SK-N-SH treated with all-trans-retinoic acid at 6 μM for 48 hours (cell line): Measurements from ENCODE around the gene SEMA5B.

ENCODE experiments used
- ATAC-seq: fragments of 200-7000 bp; cut with Tn5 transposase; 3 replicates; pipeline ENCODE4 v1.9.1; 2020; ENCODE audit warnings: mild to moderate bottlenecking, moderate library complexity
- BACH2 ChIP-seq: fragments of 250-450 bp; sonication (Bioruptor Pico); IDR thresholded peaks from 2 replicates; pipeline ENCODE4 v1.9.0; 2021; ENCODE audit warnings: mild to moderate bottlenecking, borderline replicate concordance
- CREB5 ChIP-seq: fragments of 250-450 bp; sonication (Bioruptor Pico); IDR thresholded peaks from 2 replicates; pipeline ENCODE4 v1.5.1; 2020; ENCODE audit warnings: low read depth, mild to moderate bottlenecking, moderate library complexity
- CSDC2 ChIP-seq: fragments of 250-450 bp; sonication (Bioruptor Pico); IDR thresholded peaks from 2 replicates; pipeline ENCODE4 v1.5.0; 2020; ENCODE audit warnings: mild to moderate bottlenecking, moderate library complexity
- ESRRG ChIP-seq: fragments of 250-450 bp; sonication (Bioruptor Pico); IDR thresholded peaks from 2 replicates; pipeline ENCODE4 v1.6.1; 2021; ENCODE audit warnings: mild to moderate bottlenecking
- GLIS3 ChIP-seq: fragments of 250-450 bp; sonication (Bioruptor Pico); IDR thresholded peaks from 2 replicates; pipeline ENCODE4 v1.5.0; 2020; ENCODE audit warnings: mild to moderate bottlenecking, moderate library complexity
- ISL1 ChIP-seq: fragments of 250-450 bp; sonication (Bioruptor Pico); IDR thresholded peaks from 2 replicates; pipeline ENCODE4 v2.1.2; 2022; ENCODE audit warnings: mild to moderate bottlenecking, moderate library complexity
- OSR1 ChIP-seq: fragments of 250-450 bp; sonication (Bioruptor Pico); IDR thresholded peaks from 2 replicates; pipeline ENCODE4 v1.8.0; 2022; ENCODE audit warnings: moderate library complexity, mild to moderate bottlenecking, inconsistent platforms
- PPARA ChIP-seq: fragments of 250-450 bp; sonication (Bioruptor Pico); IDR thresholded peaks from 2 replicates; pipeline ENCODE4 v1.5.0; 2020; ENCODE audit warnings: mild to moderate bottlenecking, borderline replicate concordance
- RARB ChIP-seq: fragments of 250-450 bp; sonication (Bioruptor Pico); IDR thresholded peaks from 2 replicates; pipeline ENCODE4 v1.8.0; 2021; ENCODE audit warnings: mild to moderate bottlenecking, moderate library complexity
- SNAI2 ChIP-seq: fragments of 250-450 bp; sonication (Bioruptor Pico); IDR thresholded peaks from 2 replicates; pipeline ENCODE4 v1.5.0; 2020; ENCODE audit warnings: mild to moderate bottlenecking, moderate library complexity
- TCF4 ChIP-seq: fragments of 250-450 bp; sonication (Bioruptor Pico); IDR thresholded peaks from 2 replicates; pipeline ENCODE4 v1.8.0; 2021; ENCODE audit warnings: mild to moderate bottlenecking, moderate library complexity, borderline replicate concordance
- TOX ChIP-seq: fragments of 250-450 bp; sonication (Bioruptor Pico); IDR thresholded peaks from 2 replicates; pipeline ENCODE4 v1.8.0; 2021; ENCODE audit warnings: mild to moderate bottlenecking, moderate library complexity, borderline replicate concordance
- ZC3H10 ChIP-seq: fragments of 250-450 bp; sonication (Bioruptor Pico); IDR thresholded peaks from 2 replicates; pipeline ENCODE4 v1.5.1; 2021; ENCODE audit warnings: mild to moderate bottlenecking, moderate library complexity
- ZFP3 ChIP-seq: fragments of 250-450 bp; sonication (Bioruptor Pico); IDR thresholded peaks from 2 replicates; pipeline ENCODE4 v1.5.0; 2020; ENCODE audit warnings: mild to moderate bottlenecking, moderate library complexity
- ZFP30 ChIP-seq: fragments of 450-650 bp; formaldehyde crosslinking; IDR thresholded peaks from 2 replicates; pipeline ENCODE4 v1.5.0; 2022; ENCODE audit warnings: mild to moderate bottlenecking, moderate library complexity
- ZNF8 ChIP-seq: fragments of 450-650 bp; formaldehyde crosslinking; IDR thresholded peaks from 2 replicates; pipeline ENCODE4 v1.5.0; 2020; ENCODE audit warnings: mild to moderate bottlenecking, moderate library complexity
- TF ChIP-seq, protein P1 (sequence below): fragments of 250-450 bp; sonication (Bioruptor Pico); IDR thresholded peaks from 2 replicates; pipeline ENCODE4 v1.5.1; 2021; ENCODE audit warnings: mild to moderate bottlenecking, moderate library complexity
- TF ChIP-seq, protein P2 (sequence below): fragments of 250-450 bp; sonication (Bioruptor Pico); IDR thresholded peaks from 2 replicates; pipeline ENCODE4 v1.8.0; 2021; ENCODE audit warnings: low read depth, mild to moderate bottlenecking, moderate library complexity, borderline replicate concordance

The SEMA5B gene

DNA sequence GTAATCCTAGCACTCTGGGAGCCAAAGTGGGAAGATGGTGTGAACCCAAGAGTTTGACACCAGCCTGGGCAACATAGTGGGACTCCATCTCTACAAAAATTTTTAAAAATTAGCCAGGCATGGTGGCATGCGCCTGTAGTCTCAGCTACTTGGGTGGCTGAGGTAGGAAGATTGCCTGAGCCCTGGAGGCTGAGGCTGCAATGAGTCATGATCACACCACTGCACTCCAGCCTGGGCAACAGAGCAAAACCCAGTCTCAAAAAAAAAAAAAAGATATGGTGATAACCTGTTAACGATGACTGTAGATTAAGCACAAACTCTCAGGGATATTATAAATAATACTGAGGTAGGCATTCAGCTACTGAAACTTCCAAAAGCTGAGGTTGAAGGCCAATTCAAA is 125.2 kb downstream of the SEMA5B start:
- no peak for ATAC-seq
- no peak for TF ChIP-seq SNAI2 (CRISPR knock-in tag)
- TF ChIP-seq CREB5, result no peak
- TF ChIP-seq, all 23 proteins: peak for 0

DNA sequence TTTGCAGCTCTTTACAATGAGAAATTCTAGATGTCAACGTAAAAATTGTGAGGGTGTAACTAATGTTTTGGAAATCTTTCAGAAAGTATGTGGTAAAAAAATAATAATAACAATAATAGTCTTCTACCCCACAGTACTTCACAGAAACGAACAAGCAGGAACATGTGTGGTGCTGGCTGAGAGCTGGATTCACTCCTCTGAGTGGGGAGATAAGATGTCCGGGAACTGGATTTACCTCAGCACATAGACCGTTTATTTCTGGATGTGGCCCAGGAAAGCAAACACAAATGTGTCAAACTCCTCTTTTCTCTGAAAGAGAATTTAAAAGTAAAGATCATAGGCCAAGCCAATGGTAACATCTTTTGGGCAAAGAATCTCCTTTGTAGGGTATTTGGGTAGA is 129.3 kb downstream of the SEMA5B start:
- no peak for ATAC-seq
- TF ChIP-seq, protein P1, sequence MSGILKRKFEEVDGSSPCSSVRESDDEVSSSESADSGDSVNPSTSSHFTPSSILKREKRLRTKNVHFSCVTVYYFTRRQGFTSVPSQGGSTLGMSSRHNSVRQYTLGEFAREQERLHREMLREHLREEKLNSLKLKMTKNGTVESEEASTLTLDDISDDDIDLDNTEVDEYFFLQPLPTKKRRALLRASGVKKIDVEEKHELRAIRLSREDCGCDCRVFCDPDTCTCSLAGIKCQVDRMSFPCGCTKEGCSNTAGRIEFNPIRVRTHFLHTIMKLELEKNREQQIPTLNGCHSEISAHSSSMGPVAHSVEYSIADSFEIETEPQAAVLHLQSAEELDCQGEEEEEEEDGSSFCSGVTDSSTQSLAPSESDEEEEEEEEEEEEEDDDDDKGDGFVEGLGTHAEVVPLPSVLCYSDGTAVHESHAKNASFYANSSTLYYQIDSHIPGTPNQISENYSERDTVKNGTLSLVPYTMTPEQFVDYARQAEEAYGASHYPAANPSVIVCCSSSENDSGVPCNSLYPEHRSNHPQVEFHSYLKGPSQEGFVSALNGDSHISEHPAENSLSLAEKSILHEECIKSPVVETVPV (CRISPR knock-in tag), result no peak
- no peak for TF ChIP-seq TOX (CRISPR knock-in tag)

DNA sequence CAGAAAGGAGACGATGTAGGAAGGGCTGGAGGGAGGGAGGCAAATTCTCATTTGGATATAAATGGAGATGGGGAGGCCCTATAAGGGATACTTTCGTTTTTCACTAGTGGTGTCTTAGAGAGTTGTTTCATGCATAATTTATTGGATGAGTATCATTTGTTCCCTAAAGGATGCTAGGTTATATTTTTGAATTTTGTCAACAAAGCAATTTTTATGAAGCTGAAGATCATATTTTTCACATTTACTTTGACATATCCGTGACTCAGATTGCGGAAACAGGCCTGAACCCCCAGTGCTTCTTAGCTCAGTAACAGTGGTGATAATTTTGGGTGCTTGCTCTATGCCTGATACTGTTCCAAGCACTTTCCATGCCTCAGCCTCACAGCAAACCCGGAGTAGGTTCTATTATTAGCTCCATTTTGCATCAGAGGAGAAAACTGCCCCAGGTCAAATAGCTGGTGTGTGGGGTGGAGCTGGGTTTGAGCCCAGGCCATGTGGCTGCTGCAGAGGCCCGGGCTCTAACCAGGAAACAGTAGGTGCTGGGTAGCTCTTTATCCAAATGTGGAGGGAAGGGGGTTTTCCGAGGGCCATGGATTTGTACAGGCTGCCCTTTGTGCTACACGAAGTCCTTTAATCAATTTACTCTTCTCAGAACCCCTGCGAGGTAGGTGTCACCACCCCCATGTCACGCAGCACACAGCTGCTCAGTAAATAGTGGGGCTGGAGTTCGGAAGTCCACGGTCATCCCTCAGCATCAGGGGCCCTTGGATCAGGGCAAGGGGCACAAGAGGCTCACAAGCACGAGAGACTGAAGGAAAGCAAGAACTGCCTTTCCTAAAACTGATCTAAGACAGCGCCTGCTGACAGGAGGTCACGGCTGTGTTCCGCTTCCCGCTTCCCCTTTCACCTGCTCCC is 133.6 kb downstream of the SEMA5B start:
- ATAC-seq, result peak; percentile 43; the same call in 2 of the 3 replicates
- no peak for TF ChIP-seq CSDC2
- TF ChIP-seq ZFP30 (CRISPR knock-in tag), result no peak
- TF ChIP-seq TCF4 (CRISPR knock-in tag), result no peak
- TF ChIP-seq ISL1, result no peak
- no peak for TF ChIP-seq BACH2 (CRISPR knock-in tag)
- TF ChIP-seq GLIS3, result no peak
- TF ChIP-seq, all 23 proteins: peak for 0

- TF ChIP-seq ISL1 (no peak), ZC3H10 (no peak), RARB (CRISPR knock-in tag) (no peak), ZFP30 (CRISPR knock-in tag) (no peak), TCF4 (CRISPR knock-in tag) (no peak), TOX (CRISPR knock-in tag) (no peak), OSR1 (CRISPR knock-in tag) (no peak), ZNF8 (CRISPR knock-in tag) (no peak), SNAI2 (CRISPR knock-in tag) (no peak), CREB5 (no peak), ZFP3 (CRISPR knock-in tag) (no peak), GLIS3 (no peak), ESRRG (CRISPR knock-in tag) (no peak), BACH2 (CRISPR knock-in tag) (no peak), PPARA (CRISPR knock-in tag) (no peak)
- TF ChIP-seq, protein P2, sequence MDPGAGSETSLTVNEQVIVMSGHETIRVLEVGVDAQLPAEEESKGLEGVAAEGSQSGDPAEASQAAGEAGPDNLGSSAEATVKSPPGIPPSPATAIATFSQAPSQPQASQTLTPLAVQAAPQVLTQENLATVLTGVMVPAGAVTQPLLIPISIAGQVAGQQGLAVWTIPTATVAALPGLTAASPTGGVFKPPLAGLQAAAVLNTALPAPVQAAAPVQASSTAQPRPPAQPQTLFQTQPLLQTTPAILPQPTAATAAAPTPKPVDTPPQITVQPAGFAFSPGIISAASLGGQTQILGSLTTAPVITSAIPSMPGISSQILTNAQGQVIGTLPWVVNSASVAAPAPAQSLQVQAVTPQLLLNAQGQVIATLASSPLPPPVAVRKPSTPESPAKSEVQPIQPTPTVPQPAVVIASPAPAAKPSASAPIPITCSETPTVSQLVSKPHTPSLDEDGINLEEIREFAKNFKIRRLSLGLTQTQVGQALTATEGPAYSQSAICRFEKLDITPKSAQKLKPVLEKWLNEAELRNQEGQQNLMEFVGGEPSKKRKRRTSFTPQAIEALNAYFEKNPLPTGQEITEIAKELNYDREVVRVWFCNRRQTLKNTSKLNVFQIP (CRISPR knock-in tag), result no peak
- TF ChIP-seq, protein P1 (CRISPR knock-in tag), result no peak
- TF ChIP-seq, all 23 proteins: peak for 0
- ATAC-seq, result no peak
Observed at GRCh38 chr3:122893282-122893681, 134.3 kb downstream of the SEMA5B start.
